Gastrocnemius medialis (tissue), 4 donors: ENCODE measurements around the gene BCR.
"Not testable (repeated sequence)": the region's sequence is repeated elsewhere in the genome, so short reads cannot be mapped to it uniquely, and the experiment has no call there.

Source experiments
- CTCF ChIP-seq, 5 experiments: fragments of 450-650 bp in 3 of 5; fragments of 200-600 bp in 2 of 5; sonication (generic) in 2 of 5; IDR thresholded peaks in 4 of 5; conservative IDR thresholded peaks in 1 of 5; 1 replicate in 4 of 5; 2 replicates in 1 of 5; pipeline ENCODE4 v1.5.1; 2016 to 2019; ENCODE audit warnings: antibody characterized with exemption in 5 of 5, mild to moderate bottlenecking in 3 of 5, moderate library complexity in 3 of 5
- POLR2A ChIP-seq, 2 donors: fragments of 450-650 bp; IDR thresholded peaks; one replicate each; pipeline ENCODE4 v1.6.1; 2017; ENCODE audit warnings: antibody characterized with exemption in 2 of 2, mild to moderate bottlenecking in 2 of 2, moderate library complexity in 2 of 2

DNA sequence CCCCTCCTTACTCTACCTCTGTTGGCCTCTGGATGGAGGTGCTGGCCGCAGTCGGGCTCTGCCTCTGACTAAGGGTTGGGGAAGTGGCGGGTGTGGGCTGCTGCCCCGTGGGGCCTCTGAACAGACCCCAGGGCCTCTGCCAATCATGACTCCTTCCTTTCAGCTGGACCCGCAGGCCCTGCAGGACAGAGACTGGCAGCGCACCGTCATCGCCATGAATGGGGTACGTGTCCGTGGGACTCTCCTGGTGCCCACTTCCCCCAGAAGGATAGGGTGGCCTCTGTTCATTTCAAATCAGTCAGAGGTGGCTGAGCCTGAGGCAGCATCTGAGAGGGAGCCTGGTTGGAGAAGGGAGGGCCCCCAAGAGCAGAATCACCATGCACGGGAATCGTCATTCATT, 129.0 kb downstream of the BCR start:
- TF ChIP-seq CTCF (IDR thresholded peaks at IDR 0.05 in 4 of 5, conservative IDR thresholded peaks at IDR 0.05 in 1 of 5); POLR2A (IDR thresholded peaks at IDR 0.05): not testable (repeated sequence)
